K562 (cell line): ENCODE results near the gene TMEM203. TPM values are rescaled to one million over a fixed set of nuclear protein-coding genes. Genes with fewer than 3 reads are reported as not detected.

Source experiments
- ETV1 ChIP-seq: fragments of 450-650 bp; conservative IDR thresholded peaks from 2 replicates; pipeline ENCODE4 v1.6.1; 2016; ENCODE audit warnings: missing genetic modification characterization, control low read depth, low read depth, missing compliant biosample characterization
- L3MBTL2 ChIP-seq: fragments of 450-650 bp; IDR thresholded peaks from 2 replicates; pipeline ENCODE4 v1.6.1; 2016; ENCODE audit warnings: mild to moderate bottlenecking, moderate library complexity
- POLR2AphosphoS5 ChIP-seq: IDR thresholded peaks from 2 replicates; pipeline ENCODE4 v1.6.1; 2011; ENCODE audit warnings: mild to moderate bottlenecking, low read depth, low read length, moderate library complexity; ENCODE audit not compliant: control insufficient read depth, insufficient read depth
- RBM39 ChIP-seq: fragments of 200-400 bp; formaldehyde crosslinking; optimal IDR thresholded peaks from 2 replicates; pipeline ENCODE3; 2018; ENCODE audit warnings: low read depth, low read length
- SIN3B ChIP-seq: fragments of 450-650 bp; IDR thresholded peaks from 2 replicates; pipeline ENCODE4 v1.6.1; 2017; ENCODE audit warnings: low read depth, mild to moderate bottlenecking, moderate library complexity
- ZFP30 ChIP-seq: fragments of 250-450 bp; sonication (Bioruptor Pico); IDR thresholded peaks from 2 replicates; pipeline ENCODE4 v1.8.0; 2022; ENCODE audit warnings: moderate library complexity, mild to moderate bottlenecking, inconsistent platforms, borderline replicate concordance
- polyA plus RNA-seq, 8 experiments: library from polyadenylated mRNA; depleted of rRNA in 4 of 8; stranded (reverse) in 5 of 8; unstranded in 3 of 8; fragments of >200 nt; fragmentation: Nextera tagmentation in 2 of 8; fragmentation: Illumina TruSeq in 1 of 8; extraction: Ambion mirVana in 2 of 8; extraction: Trizol in 1 of 8; gene quantifications; 2 replicates each; pipeline versions ENCODE4 v1.2.1 to v1.2.3, GENCODE V29; 2011 to 2014; ENCODE audit warnings: inconsistent platforms in 1 of 8, missing spikeins in 1 of 8
- total RNA-seq, 7 experiments: library from RNA; depleted of rRNA in 6 of 7; stranded (reverse); fragments of >200 nt in 6 of 7; fragmentation: Illumina TruSeq in 2 of 7; extraction: Trizol in 2 of 7; gene quantifications; 2 replicates each; pipeline versions ENCODE4 v1.2.1 to v1.2.3, GENCODE V29; 2011 to 2021; ENCODE audit warnings: low replicate concordance in 1 of 7
- TF ChIP-seq, protein P1 (sequence below): sonication (generic); formaldehyde crosslinking; IDR thresholded peaks from 2 replicates; pipeline ENCODE4 v1.8.1; 2023; ENCODE audit warnings: mild to moderate bottlenecking, missing genetic modification reagents
- TF ChIP-seq, protein P2 (sequence below): fragments of 200-800 bp; sonication (Bioruptor generic); IDR thresholded peaks from 2 replicates; pipeline ENCODE4 v1.6.1; 2017; ENCODE audit warnings: missing genetic modification characterization, missing compliant biosample characterization
- TF ChIP-seq, protein P3 (sequence below): IDR thresholded peaks from 2 replicates; pipeline ENCODE4 v1.6.1; 2011; ENCODE audit not compliant: insufficient read length; ENCODE audit errors: extremely low read depth

The TMEM203 gene
- total and polyA plus RNA-seq, 9 of the 15 experiments (the other 6 are each of a cell fraction or from before 2014, with no cell fraction given) = 8.8 to 59.5 (median 37.6) TPM

DNA sequence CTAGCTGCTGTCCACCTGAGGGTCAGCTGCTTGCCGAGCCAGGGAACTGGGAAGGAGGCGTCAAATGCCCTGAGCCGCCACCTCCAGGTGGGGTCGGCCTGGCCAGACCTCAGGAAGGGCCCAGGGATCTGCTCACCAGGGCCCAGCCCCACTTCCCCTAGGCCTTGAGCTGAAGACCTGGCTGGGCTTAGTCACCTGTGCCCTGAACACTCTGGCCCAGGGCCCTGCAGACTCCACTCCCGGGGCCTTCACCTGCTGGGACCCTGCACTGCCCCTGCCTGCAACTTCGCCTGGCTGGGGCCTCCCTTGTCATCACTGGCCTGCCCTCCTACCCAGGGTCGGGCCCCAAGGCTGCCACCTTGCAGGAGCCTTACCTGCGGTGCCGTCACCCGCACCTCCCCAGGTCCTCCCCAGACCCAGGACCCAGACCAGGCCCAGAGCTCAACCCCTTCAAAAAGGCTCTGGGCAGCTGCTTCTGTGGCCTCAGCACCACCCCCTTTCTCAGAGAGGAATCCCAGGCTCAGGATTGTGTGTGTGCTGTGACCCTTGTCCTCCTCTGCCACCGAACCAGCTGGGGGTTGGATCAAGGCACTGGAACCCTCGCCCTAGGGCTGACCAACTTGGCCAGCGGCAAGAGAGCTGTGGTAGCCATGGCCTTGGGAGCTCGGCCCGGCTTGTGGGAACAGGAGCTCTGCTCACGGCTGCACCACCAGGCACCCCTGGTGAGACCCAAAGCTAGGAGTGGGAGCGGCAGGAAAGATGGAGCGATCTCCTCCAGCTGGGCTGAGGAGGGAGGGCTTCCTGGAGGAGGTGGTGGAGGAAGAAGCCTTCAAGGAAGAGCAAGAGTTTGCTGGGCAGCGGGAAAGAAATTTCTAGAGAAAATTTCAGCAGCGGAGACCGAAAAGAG lies 48.5 kb upstream of the TMEM203 start (continued):
- TF ChIP-seq, protein P1, sequence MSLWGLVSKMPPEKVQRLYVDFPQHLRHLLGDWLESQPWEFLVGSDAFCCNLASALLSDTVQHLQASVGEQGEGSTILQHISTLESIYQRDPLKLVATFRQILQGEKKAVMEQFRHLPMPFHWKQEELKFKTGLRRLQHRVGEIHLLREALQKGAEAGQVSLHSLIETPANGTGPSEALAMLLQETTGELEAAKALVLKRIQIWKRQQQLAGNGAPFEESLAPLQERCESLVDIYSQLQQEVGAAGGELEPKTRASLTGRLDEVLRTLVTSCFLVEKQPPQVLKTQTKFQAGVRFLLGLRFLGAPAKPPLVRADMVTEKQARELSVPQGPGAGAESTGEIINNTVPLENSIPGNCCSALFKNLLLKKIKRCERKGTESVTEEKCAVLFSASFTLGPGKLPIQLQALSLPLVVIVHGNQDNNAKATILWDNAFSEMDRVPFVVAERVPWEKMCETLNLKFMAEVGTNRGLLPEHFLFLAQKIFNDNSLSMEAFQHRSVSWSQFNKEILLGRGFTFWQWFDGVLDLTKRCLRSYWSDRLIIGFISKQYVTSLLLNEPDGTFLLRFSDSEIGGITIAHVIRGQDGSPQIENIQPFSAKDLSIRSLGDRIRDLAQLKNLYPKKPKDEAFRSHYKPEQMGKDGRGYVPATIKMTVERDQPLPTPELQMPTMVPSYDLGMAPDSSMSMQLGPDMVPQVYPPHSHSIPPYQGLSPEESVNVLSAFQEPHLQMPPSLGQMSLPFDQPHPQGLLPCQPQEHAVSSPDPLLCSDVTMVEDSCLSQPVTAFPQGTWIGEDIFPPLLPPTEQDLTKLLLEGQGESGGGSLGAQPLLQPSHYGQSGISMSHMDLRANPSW (CRISPR knock-in tag) = no peak
- TF ChIP-seq ETV1 (tag) = 0 out of 2 replicates have a peak, but pooled peaks have one; percentile 19
- TF ChIP-seq POLR2AphosphoS5 = no peak
- TF ChIP-seq ZFP30 = no peak
- TF ChIP-seq, protein P2, sequence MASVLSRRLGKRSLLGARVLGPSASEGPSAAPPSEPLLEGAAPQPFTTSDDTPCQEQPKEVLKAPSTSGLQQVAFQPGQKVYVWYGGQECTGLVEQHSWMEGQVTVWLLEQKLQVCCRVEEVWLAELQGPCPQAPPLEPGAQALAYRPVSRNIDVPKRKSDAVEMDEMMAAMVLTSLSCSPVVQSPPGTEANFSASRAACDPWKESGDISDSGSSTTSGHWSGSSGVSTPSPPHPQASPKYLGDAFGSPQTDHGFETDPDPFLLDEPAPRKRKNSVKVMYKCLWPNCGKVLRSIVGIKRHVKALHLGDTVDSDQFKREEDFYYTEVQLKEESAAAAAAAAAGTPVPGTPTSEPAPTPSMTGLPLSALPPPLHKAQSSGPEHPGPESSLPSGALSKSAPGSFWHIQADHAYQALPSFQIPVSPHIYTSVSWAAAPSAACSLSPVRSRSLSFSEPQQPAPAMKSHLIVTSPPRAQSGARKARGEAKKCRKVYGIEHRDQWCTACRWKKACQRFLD (CRISPR knock-in tag) = no peak
- TF ChIP-seq RBM39 = no peak
- TF ChIP-seq SIN3B = no peak
- TF ChIP-seq, protein P3, sequence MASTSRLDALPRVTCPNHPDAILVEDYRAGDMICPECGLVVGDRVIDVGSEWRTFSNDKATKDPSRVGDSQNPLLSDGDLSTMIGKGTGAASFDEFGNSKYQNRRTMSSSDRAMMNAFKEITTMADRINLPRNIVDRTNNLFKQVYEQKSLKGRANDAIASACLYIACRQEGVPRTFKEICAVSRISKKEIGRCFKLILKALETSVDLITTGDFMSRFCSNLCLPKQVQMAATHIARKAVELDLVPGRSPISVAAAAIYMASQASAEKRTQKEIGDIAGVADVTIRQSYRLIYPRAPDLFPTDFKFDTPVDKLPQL = no peak
- peak; percentile 52; the same call in 1 of the 2 replicates for TF ChIP-seq L3MBTL2
